ENCODE data around the gene MYO5B. TPM values are rescaled to one million over a fixed set of nuclear protein-coding genes. Genes with fewer than 3 reads are reported as not detected.

Gene MYO5B
- polyA plus RNA-seq, 1 of the 3 experiments (the other 2 are of a cell fraction), result 1.3 TPM

- TF ChIP-seq CTCF (IDR thresholded peaks at IDR 0.05) (no peak), RCOR1 (IDR thresholded peaks at IDR 0.05; ENCODE audit: low read length) (no peak)
Observed at GRCh38 chr18:49844903-49845302, 350.0 kb downstream of the MYO5B start (continued).

- ChIA-PET CTCF (interaction anchor here (0.9 to 10.9 kb wide), 5 partner anchors 9 to 333 kb away, joined by 3 to 110 read pairs (median 4); no protein-coding TSS in a partner anchor), POLR2A (no interaction called here)
- no peak overlapping the region for H3K9ac ChIP-seq
- no peak overlapping the region for H3K27ac ChIP-seq (ENCODE audit: low read depth in 2 of 2, low read length in 1 of 2)
- no peaks in the 10 kb centered on the region for H3K36me3 ChIP-seq (replicated peaks in 1 of 2; ENCODE audit: control insufficient read depth in 1 of 2, insufficient read depth in 2 of 2, low read length in 1 of 2)
- no peak overlapping the region for H2AFZ ChIP-seq (ENCODE audit: low read depth)
- WGBS (ENCODE audit: low lambda C conversion rate), result 89% methylated on average over 5 of the region's 6 CpGs
- no peaks in the 10 kb centered on the region for H3K9me2 ChIP-seq
- no peaks in the 10 kb centered on the region for H3F3A ChIP-seq (replicated peaks; ENCODE audit: insufficient read depth)
- DNase-seq, result no peak
- no peak overlapping the region for H3K4me3 ChIP-seq (ENCODE audit: low read depth in 2 of 2, low read length in 1 of 2)
- TF ChIP-seq, protein P1, sequence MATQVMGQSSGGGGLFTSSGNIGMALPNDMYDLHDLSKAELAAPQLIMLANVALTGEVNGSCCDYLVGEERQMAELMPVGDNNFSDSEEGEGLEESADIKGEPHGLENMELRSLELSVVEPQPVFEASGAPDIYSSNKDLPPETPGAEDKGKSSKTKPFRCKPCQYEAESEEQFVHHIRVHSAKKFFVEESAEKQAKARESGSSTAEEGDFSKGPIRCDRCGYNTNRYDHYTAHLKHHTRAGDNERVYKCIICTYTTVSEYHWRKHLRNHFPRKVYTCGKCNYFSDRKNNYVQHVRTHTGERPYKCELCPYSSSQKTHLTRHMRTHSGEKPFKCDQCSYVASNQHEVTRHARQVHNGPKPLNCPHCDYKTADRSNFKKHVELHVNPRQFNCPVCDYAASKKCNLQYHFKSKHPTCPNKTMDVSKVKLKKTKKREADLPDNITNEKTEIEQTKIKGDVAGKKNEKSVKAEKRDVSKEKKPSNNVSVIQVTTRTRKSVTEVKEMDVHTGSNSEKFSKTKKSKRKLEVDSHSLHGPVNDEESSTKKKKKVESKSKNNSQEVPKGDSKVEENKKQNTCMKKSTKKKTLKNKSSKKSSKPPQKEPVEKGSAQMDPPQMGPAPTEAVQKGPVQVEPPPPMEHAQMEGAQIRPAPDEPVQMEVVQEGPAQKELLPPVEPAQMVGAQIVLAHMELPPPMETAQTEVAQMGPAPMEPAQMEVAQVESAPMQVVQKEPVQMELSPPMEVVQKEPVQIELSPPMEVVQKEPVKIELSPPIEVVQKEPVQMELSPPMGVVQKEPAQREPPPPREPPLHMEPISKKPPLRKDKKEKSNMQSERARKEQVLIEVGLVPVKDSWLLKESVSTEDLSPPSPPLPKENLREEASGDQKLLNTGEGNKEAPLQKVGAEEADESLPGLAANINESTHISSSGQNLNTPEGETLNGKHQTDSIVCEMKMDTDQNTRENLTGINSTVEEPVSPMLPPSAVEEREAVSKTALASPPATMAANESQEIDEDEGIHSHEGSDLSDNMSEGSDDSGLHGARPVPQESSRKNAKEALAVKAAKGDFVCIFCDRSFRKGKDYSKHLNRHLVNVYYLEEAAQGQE (IDR thresholded peaks at IDR 0.05; ENCODE audit: low read depth, low read length), result no peak
- no peaks in the 10 kb centered on the region for H4K20me1 ChIP-seq (ENCODE audit: insufficient read depth)
- H3K79me2 ChIP-seq (ENCODE audit: insufficient read depth), result no peaks in the 10 kb centered on the region
- no peaks in the 10 kb centered on the region for H3K9me3 ChIP-seq
- no peak overlapping the region for H3K4me2 ChIP-seq
- no peaks in the 10 kb centered on the region for H3K27me3 ChIP-seq (ENCODE audit: insufficient read depth)
- peaks cover 0 to 15% of the 10 kb centered on the region in 2 experiments; a peak in 1 of 4 replicates for H3K4me1 ChIP-seq (ENCODE audit: control insufficient read depth in 1 of 2, insufficient read depth in 2 of 2, low read depth in 1 of 2, low read length in 1 of 2)
Observed at GRCh38 chr18:49843778-49844625, 350.9 kb downstream of the MYO5B start.

GRCh38 chr18:49843131-49843530 is 351.8 kb downstream of the MYO5B start:
- TF ChIP-seq CTCF (IDR thresholded peaks at IDR 0.05), result no peak
- no peak for TF ChIP-seq EZH2phosphoT487 (IDR thresholded peaks at IDR 0.05; ENCODE audit: borderline replicate concordance, low read depth)
- TF ChIP-seq EP300 (IDR thresholded peaks at IDR 0.05; ENCODE audit: borderline replicate concordance in 1 of 2, low read depth in 1 of 2, low read length in 1 of 2), result no peak
- TF ChIP-seq, protein P2, sequence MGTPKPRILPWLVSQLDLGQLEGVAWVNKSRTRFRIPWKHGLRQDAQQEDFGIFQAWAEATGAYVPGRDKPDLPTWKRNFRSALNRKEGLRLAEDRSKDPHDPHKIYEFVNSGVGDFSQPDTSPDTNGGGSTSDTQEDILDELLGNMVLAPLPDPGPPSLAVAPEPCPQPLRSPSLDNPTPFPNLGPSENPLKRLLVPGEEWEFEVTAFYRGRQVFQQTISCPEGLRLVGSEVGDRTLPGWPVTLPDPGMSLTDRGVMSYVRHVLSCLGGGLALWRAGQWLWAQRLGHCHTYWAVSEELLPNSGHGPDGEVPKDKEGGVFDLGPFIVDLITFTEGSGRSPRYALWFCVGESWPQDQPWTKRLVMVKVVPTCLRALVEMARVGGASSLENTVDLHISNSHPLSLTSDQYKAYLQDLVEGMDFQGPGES (IDR thresholded peaks at IDR 0.05; ENCODE audit: low read depth, low read length), result no peak
- no peak for TF ChIP-seq USF1 (IDR thresholded peaks at IDR 0.05; ENCODE audit: borderline replicate concordance, low read depth)
- no peak for TF ChIP-seq NFIC (IDR thresholded peaks at IDR 0.05; ENCODE audit: borderline replicate concordance)
- Histone ChIP-seq H2AFZ (ENCODE audit: low read depth) (no peak overlapping the region), H3K4me2 (no peak overlapping the region), H3K79me2 (ENCODE audit: insufficient read depth) (no peaks in the 10 kb centered on the region), H3K9me3 (no peaks in the 10 kb centered on the region), H3F3A (replicated peaks; ENCODE audit: insufficient read depth) (no peaks in the 10 kb centered on the region), H3K9ac (no peak overlapping the region), H3K9me2 (no peaks in the 10 kb centered on the region), H3K27me3 (ENCODE audit: insufficient read depth) (no peaks in the 10 kb centered on the region), H3K4me3 (ENCODE audit: low read depth in 2 of 2, low read length in 1 of 2) (no peak overlapping the region), H3K36me3 (replicated peaks in 1 of 2; ENCODE audit: control insufficient read depth in 1 of 2, insufficient read depth in 2 of 2, low read length in 1 of 2) (no peaks in the 10 kb centered on the region), H3K27ac (ENCODE audit: low read depth in 2 of 2, low read length in 1 of 2) (no peak overlapping the region), H3K4me1 (ENCODE audit: control insufficient read depth in 1 of 2, insufficient read depth in 2 of 2, low read depth in 1 of 2, low read length in 1 of 2) (peaks cover 0 to 15% of the 10 kb centered on the region in 2 experiments; a peak in 1 of 4 replicates), H4K20me1 (ENCODE audit: insufficient read depth) (no peaks in the 10 kb centered on the region)
- 91% methylated on average over 10 of the region's 10 CpGs for WGBS (ENCODE audit: low lambda C conversion rate)
- CTCF ChIA-PET, result interaction anchor here (0.9 to 10.9 kb wide), 3 partner anchors 8 to 332 kb away, joined by 3 to 110 read pairs (median 4); no protein-coding TSS in a partner anchor
- POLR2A ChIA-PET, result no interaction called here
- no peak for DNase-seq

Measured in SK-N-SH (cell line).